ENCODE data around the gene CTNNA3.

CTNNA3 gene

DNA sequence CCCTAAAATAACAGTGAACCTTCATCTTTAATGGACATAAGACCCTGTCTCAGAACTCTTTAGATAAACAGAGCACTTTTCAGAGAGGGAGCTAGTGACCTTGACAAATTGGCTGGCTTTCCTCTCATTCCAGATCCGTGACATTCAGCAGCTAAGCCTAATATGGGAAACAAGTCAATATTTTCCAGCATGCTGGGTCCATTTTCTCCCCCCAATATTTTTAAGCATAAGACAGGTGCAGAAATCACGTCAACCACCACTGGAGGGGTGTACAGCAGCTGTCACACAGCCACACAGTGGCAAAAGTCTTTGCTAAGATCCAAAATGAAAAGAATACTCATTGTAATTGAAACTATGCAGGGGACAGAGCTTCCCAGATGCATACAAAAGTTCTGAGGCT, 744.1 kb downstream of the CTNNA3 start:
- DNase-seq (ENCODE audit: low read depth, low spot score): no peak
- H3K4me3 ChIP-seq (ENCODE audit: low read depth, low read length): no peak overlapping the region
- TF ChIP-seq, protein P1, sequence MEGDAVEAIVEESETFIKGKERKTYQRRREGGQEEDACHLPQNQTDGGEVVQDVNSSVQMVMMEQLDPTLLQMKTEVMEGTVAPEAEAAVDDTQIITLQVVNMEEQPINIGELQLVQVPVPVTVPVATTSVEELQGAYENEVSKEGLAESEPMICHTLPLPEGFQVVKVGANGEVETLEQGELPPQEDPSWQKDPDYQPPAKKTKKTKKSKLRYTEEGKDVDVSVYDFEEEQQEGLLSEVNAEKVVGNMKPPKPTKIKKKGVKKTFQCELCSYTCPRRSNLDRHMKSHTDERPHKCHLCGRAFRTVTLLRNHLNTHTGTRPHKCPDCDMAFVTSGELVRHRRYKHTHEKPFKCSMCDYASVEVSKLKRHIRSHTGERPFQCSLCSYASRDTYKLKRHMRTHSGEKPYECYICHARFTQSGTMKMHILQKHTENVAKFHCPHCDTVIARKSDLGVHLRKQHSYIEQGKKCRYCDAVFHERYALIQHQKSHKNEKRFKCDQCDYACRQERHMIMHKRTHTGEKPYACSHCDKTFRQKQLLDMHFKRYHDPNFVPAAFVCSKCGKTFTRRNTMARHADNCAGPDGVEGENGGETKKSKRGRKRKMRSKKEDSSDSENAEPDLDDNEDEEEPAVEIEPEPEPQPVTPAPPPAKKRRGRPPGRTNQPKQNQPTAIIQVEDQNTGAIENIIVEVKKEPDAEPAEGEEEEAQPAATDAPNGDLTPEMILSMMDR (IDR thresholded peaks at IDR 0.05; ENCODE audit: low read depth, low read length): no peak
- in situ Hi-C loops (cut with HindIII; ENCODE audit: low sequenced_read_pairs): no loop called here

DNA sequence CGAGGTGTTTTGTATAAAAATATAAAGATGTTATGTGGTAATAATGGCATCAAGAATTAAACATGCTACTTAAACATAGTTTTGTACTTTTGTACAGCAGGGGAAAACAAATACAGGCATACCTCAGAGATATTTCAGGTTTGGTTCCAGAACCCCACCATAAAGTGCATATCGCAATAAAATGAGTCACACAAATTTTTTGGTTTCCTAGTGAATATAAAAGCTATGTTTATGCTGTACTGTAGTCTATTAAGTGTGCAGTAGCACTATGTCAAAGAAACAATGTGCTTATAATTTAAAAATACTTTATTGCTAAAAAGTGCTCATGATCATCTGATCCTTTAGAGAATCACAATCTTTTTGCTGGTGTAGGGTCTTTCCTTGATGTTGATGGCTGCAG, 752.4 kb downstream of the CTNNA3 start:
- TF ChIP-seq, protein P1 (IDR thresholded peaks at IDR 0.05; ENCODE audit: low read depth, low read length): no peak
- DNase-seq (ENCODE audit: low read depth, low spot score): no peak
- in situ Hi-C loops (cut with HindIII; ENCODE audit: low sequenced_read_pairs): no loop called here
- no peak overlapping the region for H3K4me3 ChIP-seq (ENCODE audit: low read depth, low read length)

DNA sequence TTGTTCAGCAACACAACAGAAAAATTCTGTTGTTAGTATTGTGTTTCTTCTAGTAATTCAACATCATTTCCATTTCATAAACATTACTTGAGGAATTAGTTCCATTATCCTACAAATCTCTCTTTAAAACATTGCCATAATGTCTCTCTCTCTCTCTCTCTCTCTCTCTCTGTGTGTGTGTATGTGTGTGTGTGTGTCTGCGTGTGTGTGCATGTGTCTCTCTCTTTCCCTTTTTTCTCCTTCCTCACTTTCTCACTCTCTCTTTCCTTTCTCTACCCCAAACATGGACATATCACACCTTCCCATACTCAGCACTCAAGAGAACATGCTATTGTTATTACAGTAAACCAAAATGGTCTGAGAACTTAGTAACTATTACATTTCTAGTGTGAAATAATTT, 753.6 kb downstream of the CTNNA3 start:
- TF ChIP-seq, protein P1 (IDR thresholded peaks at IDR 0.05; ENCODE audit: low read depth, low read length): no peak
- in situ Hi-C loops (cut with HindIII; ENCODE audit: low sequenced_read_pairs): no loop called here

DNA sequence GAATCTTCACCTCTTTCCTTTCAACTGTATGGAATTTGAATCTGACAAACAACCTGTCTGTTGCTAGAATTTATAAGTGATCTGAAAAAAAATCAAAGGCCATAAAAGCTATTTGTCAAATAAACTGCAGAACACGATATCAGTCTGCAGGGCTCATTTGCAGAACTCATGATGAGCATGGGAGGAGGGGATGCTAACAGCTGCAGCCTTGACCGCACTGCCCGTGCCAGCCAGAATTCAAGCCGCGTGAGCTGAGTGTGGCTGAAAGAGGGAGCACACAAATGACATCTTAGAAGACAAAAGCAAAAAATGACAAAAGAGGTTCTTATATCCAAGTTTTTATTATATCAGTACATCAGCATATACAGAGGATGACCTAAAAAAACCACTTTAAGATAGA, 754.5 kb downstream of the CTNNA3 start:
- no peak overlapping the region for H3K4me3 ChIP-seq (ENCODE audit: low read depth, low read length)
- in situ Hi-C loops (cut with HindIII; ENCODE audit: low sequenced_read_pairs): no loop called here
- DNase-seq (ENCODE audit: low read depth, low spot score): no peak
- TF ChIP-seq, protein P1 (IDR thresholded peaks at IDR 0.05; ENCODE audit: low read depth, low read length): no peak

More for the DNA sequence above, 753.6 kb downstream of the CTNNA3 start:
- no peak for DNase-seq (ENCODE audit: low read depth, low spot score)
- no peak overlapping the region for H3K4me3 ChIP-seq (ENCODE audit: low read depth, low read length)

DNA sequence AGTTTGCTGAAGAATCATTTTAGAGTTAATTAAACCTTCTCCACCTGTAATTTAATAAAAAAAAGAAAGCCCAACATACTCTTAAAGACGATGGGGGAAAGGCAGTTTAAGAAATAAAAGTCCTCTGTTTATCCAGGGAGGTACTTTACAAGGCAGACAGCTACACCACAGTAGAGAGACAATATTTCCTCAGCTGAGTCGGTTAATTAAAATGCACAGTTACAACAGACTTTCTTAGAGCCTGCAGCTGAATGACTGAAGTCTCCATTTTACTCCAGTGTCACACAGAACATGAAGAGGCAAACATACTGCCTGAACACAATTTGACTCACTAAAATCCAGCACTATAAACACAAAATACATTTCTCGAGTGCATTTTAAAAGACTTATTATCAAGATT, 755.0 kb downstream of the CTNNA3 start:
- H3K4me3 ChIP-seq (ENCODE audit: low read depth, low read length): no peak overlapping the region
- in situ Hi-C loops (cut with HindIII; ENCODE audit: low sequenced_read_pairs): no loop called here
- TF ChIP-seq, protein P1 (IDR thresholded peaks at IDR 0.05; ENCODE audit: low read depth, low read length): no peak
- no peak for DNase-seq (ENCODE audit: low read depth, low spot score)

DNA sequence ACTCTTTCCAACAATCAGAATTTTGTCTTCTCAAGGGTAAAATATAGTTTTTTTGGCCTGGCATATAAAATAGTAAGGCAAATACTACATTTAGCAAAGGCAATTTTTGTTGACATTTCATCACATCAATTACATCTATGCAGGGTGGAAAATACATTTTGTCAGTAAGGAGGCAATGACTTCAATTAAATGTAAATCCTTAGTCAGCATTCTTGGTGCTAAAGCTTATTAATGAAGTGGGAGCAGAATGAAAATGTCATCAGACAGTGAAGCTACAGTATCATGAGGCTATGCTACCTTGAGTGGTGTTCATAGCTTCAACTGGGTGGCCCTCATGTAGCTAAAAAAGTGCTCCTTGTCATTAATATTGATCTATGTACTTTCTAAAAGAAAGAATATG, 761.3 kb downstream of the CTNNA3 start:
- DNase-seq (ENCODE audit: low read depth, low spot score): no peak
- TF ChIP-seq, protein P1 (IDR thresholded peaks at IDR 0.05; ENCODE audit: low read depth, low read length): no peak
- H3K4me3 ChIP-seq (ENCODE audit: low read depth, low read length): no peak overlapping the region
- in situ Hi-C loops (cut with HindIII; ENCODE audit: low sequenced_read_pairs): no loop called here

DNA sequence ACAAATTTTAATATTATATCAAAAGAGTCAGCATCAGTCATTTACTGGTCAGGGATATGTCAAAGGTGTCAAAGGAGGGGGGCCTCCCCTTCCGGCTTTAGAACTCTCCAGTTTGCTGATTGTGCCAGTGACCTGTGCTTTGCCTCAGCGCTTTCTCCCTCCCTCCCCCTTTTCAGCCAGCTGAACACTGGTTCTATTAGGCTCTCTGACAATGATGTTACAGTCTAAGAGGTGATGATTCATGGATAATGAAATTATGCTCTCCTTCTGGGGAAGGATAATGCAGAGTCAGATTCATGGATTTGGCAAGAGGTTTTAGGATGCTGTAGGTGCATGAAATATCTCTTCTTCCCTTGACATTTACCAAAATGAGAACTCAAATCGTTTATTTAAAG, 764.0 kb downstream of the CTNNA3 start:
- DNase-seq (ENCODE audit: low read depth, low spot score): no peak
- no peak overlapping the region for H3K4me3 ChIP-seq (ENCODE audit: low read depth, low read length)
- in situ Hi-C loops (cut with HindIII; ENCODE audit: low sequenced_read_pairs): no loop called here
- TF ChIP-seq, protein P1 (IDR thresholded peaks at IDR 0.05; ENCODE audit: low read depth, low read length): no peak
